SK-N-SH (cell line): ENCODE results near the gene ZNF845. TPM values are rescaled to one million over a fixed set of nuclear protein-coding genes. Genes with fewer than 3 reads are reported as not detected.

Experiments used
- CTCF ChIA-PET: fragments of 300-600, 350-600 bp; formaldehyde crosslinking; extraction: SDS; loops from one replicate; lab custom pipeline; 2021; lab: Yijun Ruan, JAX
- POLR2A ChIA-PET: fragments of 350-600 bp; sonication (Branson Sonifier 250); formaldehyde crosslinking; extraction: SDS; loops from one replicate; lab custom pipeline; 2020; ENCODE audit warnings: antibody characterized with exemption, inconsistent platforms; lab: Yijun Ruan, JAX
- DNase-seq: peaks from one replicate; pipeline ENCODE4 v3.0.0; 2012
- H2AFZ ChIP-seq: fragments of 200-600 bp; sonication (generic); 2 replicates; pipeline ENCODE4 v1.8.1; 2016; ENCODE audit warnings: antibody characterized with exemption, mild to moderate bottlenecking, low read depth
- H3F3A ChIP-seq: fragments of 200-600 bp; sonication (generic); replicated peaks from 2 replicates; pipeline ENCODE3; 2016; ENCODE audit warnings: antibody characterized with exemption, mild to moderate bottlenecking; ENCODE audit not compliant: insufficient read depth
- H3K27ac ChIP-seq, 2 experiments: fragments of 200-500 bp in 1 of 2; fragments of 200-600 bp in 1 of 2; sonication (Bioruptor generic) in 1 of 2; sonication (generic), shearing (Covaris generic) in 1 of 2; 2 replicates each; pipeline versions ENCODE4 v1.5.1 to v1.6.1; 2014 to 2016; ENCODE audit warnings: low read depth in 2 of 2, inconsistent platforms in 1 of 2, low read length in 1 of 2, mild to moderate bottlenecking in 1 of 2, mixed read lengths in 1 of 2
- H3K27me3 ChIP-seq: fragments of 200-600 bp; sonication (generic), shearing (Covaris generic); 2 replicates; pipeline ENCODE4 v1.6.1; 2016; ENCODE audit warnings: mixed run types; ENCODE audit not compliant: insufficient read depth
- H3K36me3 ChIP-seq, 2 experiments: fragments of 200-500 bp in 1 of 2; fragments of 200-600 bp in 1 of 2; sonication (Bioruptor generic) in 1 of 2; sonication (generic) in 1 of 2; replicated peaks in 1 of 2; 2 replicates each; pipeline versions ENCODE3 to v1.5.1; 2014 to 2016; ENCODE audit warnings: low read length in 1 of 2, mild to moderate bottlenecking in 1 of 2; ENCODE audit not compliant: insufficient read depth in 2 of 2, control insufficient read depth in 1 of 2
- H3K4me1 ChIP-seq, 2 experiments: fragments of 200-500 bp in 1 of 2; fragments of 200-600 bp in 1 of 2; sonication (Bioruptor generic) in 1 of 2; sonication (generic), shearing (Covaris generic) in 1 of 2; 2 replicates each; pipeline versions ENCODE4 v1.5.1 to v1.6.1; 2014 to 2016; ENCODE audit warnings: low read depth in 1 of 2, low read length in 1 of 2, mixed run types in 1 of 2; ENCODE audit not compliant: insufficient read depth in 2 of 2, control insufficient read depth in 1 of 2
- H3K4me2 ChIP-seq: fragments of 200-600 bp; sonication (generic), shearing (Covaris generic); 2 replicates; pipeline ENCODE4 v1.6.1; 2017; ENCODE audit warnings: mixed run types
- H3K4me3 ChIP-seq, 2 experiments: fragments of 200-500 bp in 1 of 2; fragments of 200-600 bp in 1 of 2; sonication (Bioruptor generic) in 1 of 2; sonication (generic), shearing (Covaris generic) in 1 of 2; 2 replicates each; pipeline versions ENCODE4 v1.5.1 to v1.8.1; 2014 to 2016; ENCODE audit warnings: low read depth in 2 of 2, inconsistent platforms in 1 of 2, low read length in 1 of 2, mild to moderate bottlenecking in 1 of 2, mixed read lengths in 1 of 2, moderate library complexity in 1 of 2
- H3K79me2 ChIP-seq: fragments of 200-600 bp; sonication (generic); 2 replicates; pipeline ENCODE4 v1.8.1; 2017; ENCODE audit warnings: mild to moderate bottlenecking; ENCODE audit not compliant: insufficient read depth
- H3K9ac ChIP-seq: fragments of 200-600 bp; sonication (generic); 2 replicates; pipeline ENCODE4 v1.6.1; 2017; ENCODE audit warnings: mixed run types
- H3K9me2 ChIP-seq: fragments of 200-600 bp; sonication (generic); 2 replicates; pipeline ENCODE4 v1.6.1; 2017; ENCODE audit warnings: mixed run types
- H3K9me3 ChIP-seq: fragments of 200-600 bp; sonication (generic); 2 replicates; pipeline ENCODE4 v1.6.1; 2017; ENCODE audit warnings: mixed run types, mild to moderate bottlenecking, moderate library complexity
- H4K20me1 ChIP-seq: fragments of 200-600 bp; sonication (generic); 2 replicates; pipeline ENCODE4 v1.6.1; 2017; ENCODE audit warnings: mild to moderate bottlenecking, mixed run types; ENCODE audit not compliant: insufficient read depth
- CHD2 ChIP-seq: fragments of 150-350 bp; IDR thresholded peaks from 2 replicates; pipeline ENCODE4 v1.6.1; 2018; ENCODE audit warnings: low read length; ENCODE audit not compliant: partially characterized antibody
- CTCF ChIP-seq: fragments of 200-600 bp; sonication (generic); IDR thresholded peaks from 2 replicates; pipeline ENCODE4 v1.6.1; 2017; ENCODE audit warnings: antibody characterized with exemption, mild to moderate bottlenecking, moderate library complexity
- ELF1 ChIP-seq: IDR thresholded peaks from 2 replicates; pipeline ENCODE4 v1.4.0; 2012
- EZH2phosphoT487 ChIP-seq: fragments of 200-600 bp; sonication (generic); IDR thresholded peaks from 2 replicates; pipeline ENCODE4 v1.6.1; 2017; ENCODE audit warnings: low read depth, mixed run types, mild to moderate bottlenecking, antibody characterized with exemption, moderate library complexity, borderline replicate concordance
- FOSL2 ChIP-seq: IDR thresholded peaks from 2 replicates; pipeline ENCODE4 v1.4.0; 2012; ENCODE audit warnings: low read depth, mild to moderate bottlenecking, moderate library complexity, borderline replicate concordance
- GATA2 ChIP-seq: sonication (generic); formaldehyde crosslinking; IDR thresholded peaks from 2 replicates; pipeline ENCODE4 v1.5.0; 2020; ENCODE audit warnings: mild to moderate bottlenecking, missing genetic modification reagents
- IRF3 ChIP-seq: fragments of 150-350 bp; IDR thresholded peaks from 2 replicates; pipeline ENCODE4 v1.6.1; 2016; ENCODE audit warnings: mild to moderate bottlenecking, low read depth, low read length
- JUND ChIP-seq: IDR thresholded peaks from 2 replicates; pipeline ENCODE4 v1.4.0; 2012
- MEF2A ChIP-seq: IDR thresholded peaks from 2 replicates; pipeline ENCODE4 v1.4.0; 2012; ENCODE audit warnings: low read depth, borderline replicate concordance
- MXI1 ChIP-seq: IDR thresholded peaks from 2 replicates; pipeline ENCODE4 v1.6.1; 2012; ENCODE audit warnings: mild to moderate bottlenecking, low read depth, low read length, improper control_type of control experiment
- NFIC ChIP-seq: IDR thresholded peaks from 2 replicates; pipeline ENCODE4 v1.4.0; 2012; ENCODE audit warnings: borderline replicate concordance
- PBX3 ChIP-seq: IDR thresholded peaks from 2 replicates; pipeline ENCODE4; 2012
- POLR2AphosphoS5 ChIP-seq: IDR thresholded peaks from 2 replicates; pipeline ENCODE4 v1.6.1; 2012; ENCODE audit warnings: low read depth, low read length
- RCOR1 ChIP-seq: fragments of 150-350 bp; IDR thresholded peaks from 2 replicates; pipeline ENCODE4 v1.6.1; 2017; ENCODE audit warnings: antibody characterized with exemption, low read length
- REST ChIP-seq: IDR thresholded peaks from 2 replicates; pipeline ENCODE4 v1.6.1; 2012; ENCODE audit warnings: mild to moderate bottlenecking, low read depth, low read length, moderate library complexity
- RFX5 ChIP-seq: IDR thresholded peaks from 2 replicates; pipeline ENCODE4 v1.6.1; 2012; ENCODE audit warnings: mild to moderate bottlenecking, improper control_type of control experiment, low read length
- SIN3A ChIP-seq: IDR thresholded peaks from 2 replicates; pipeline ENCODE4 v1.6.1; 2012; ENCODE audit warnings: low read depth, mild to moderate bottlenecking, low read length, moderate library complexity, borderline replicate concordance
- SMC3 ChIP-seq: IDR thresholded peaks from 2 replicates; pipeline ENCODE4 v1.6.1; 2012; ENCODE audit warnings: low read depth, low read length, improper control_type of control experiment
- TAF1 ChIP-seq: IDR thresholded peaks from 2 replicates; pipeline ENCODE4 v1.6.1; 2012; ENCODE audit warnings: low read depth, mild to moderate bottlenecking, low read length, moderate library complexity, borderline replicate concordance
- TCF12 ChIP-seq: IDR thresholded peaks from 2 replicates; pipeline ENCODE4 v1.4.0; 2012
- USF1 ChIP-seq: IDR thresholded peaks from 2 replicates; pipeline ENCODE4 v1.4.0; 2012; ENCODE audit warnings: low read depth, borderline replicate concordance
- USF2 ChIP-seq: fragments of 150-350 bp; IDR thresholded peaks from 2 replicates; pipeline ENCODE4 v1.6.1; 2017; ENCODE audit warnings: antibody characterized with exemption, low read length, low read depth, borderline replicate concordance
- YY1 ChIP-seq: IDR thresholded peaks from 2 replicates; pipeline ENCODE4 v1.4.0; 2012; ENCODE audit warnings: low read depth, mild to moderate bottlenecking
- WGBS: methylation state at CpG from one replicate; pipeline ENCODE4 v1.1.6; 2017; ENCODE audit warnings: low lambda C conversion rate; 5-methylcytosine and 5-hydroxymethylcytosine counted together
- polyA plus RNA-seq, 3 experiments: library from polyadenylated mRNA; depleted of rRNA; stranded (reverse); fragments of >200 nt; gene quantifications; 2 replicates each; pipeline ENCODE4 v1.2.3, GENCODE V29; 2012

ZNF845 gene
- polyA plus RNA-seq, 1 of the 3 experiments (the other 2 are of a cell fraction), result 0.77 TPM

- Histone ChIP-seq H2AFZ (peak within 1 kb of the TSS; percentile 99), H3K9me2 (no peaks in the 10 kb centered on the region), H3K27me3 (no peaks in the 10 kb centered on the region), H3F3A (peaks cover 10% of the 10 kb centered on the region), H4K20me1 (no peaks in the 10 kb centered on the region), H3K4me3 (peak within 1 kb of the TSS; percentile 65 to 80), H3K36me3 (peaks cover 0 to 19% of the 10 kb centered on the region in 2 experiments), H3K9me3 (no peaks in the 10 kb centered on the region), H3K4me1 (peaks cover 0 to 11% of the 10 kb centered on the region in 2 experiments; a peak in 1 of 4 replicates), H3K9ac (peak within 1 kb of the TSS; percentile 77), H3K27ac (peak within 1 kb of the TSS; percentile 64 to 83), H3K4me2 (peak within 1 kb of the TSS; percentile 95), H3K79me2 (peaks cover 20% of the 10 kb centered on the region)
- POLR2A ChIA-PET, result no interaction called here
- CTCF ChIA-PET, result interaction anchor here (1.0 to 1.6 kb wide), 5 partner anchors 30 to 351 kb away, joined by 3 to 5 read pairs (median 3); no protein-coding TSS in a partner anchor
- peak; percentile 96 for DNase-seq
- WGBS, result 1% methylated on average over 30 of the region's 58 CpGs
- TF ChIP-seq MXI1 (peak; percentile 84), FOSL2 (no peak), YY1 (no peak), CTCF (peak; percentile 46), POLR2AphosphoS5 (peak; percentile 90), TCF12 (no peak), PBX3 (no peak), IRF3 (no peak), RFX5 (no peak), SMC3 (0 out of 2 replicates have a peak, but pooled peaks have one; percentile 11), NFIC (no peak), EZH2phosphoT487 (no peak), RCOR1 (no peak), SIN3A (no peak), MEF2A (no peak), ELF1 (peak; percentile 98), TAF1 (no peak), USF2 (no peak), USF1 (no peak), CHD2 (no peak), REST (no peak), GATA2 (CRISPR knock-in tag) (no peak), JUND (no peak)
These were observed 61.7 kb downstream of the ZNF845 start, which contains the start of gene ZNF765 for GRCh38 chr19:53394974-53395839. Gene ZNF765 (plus strand): TSS chr19:53395149. CDS start chr19:53398016, 2,867 bp downstream.
